ENCODE results near the gene CHRNB4.

The CHRNB4 gene

GRCh38 chr15:78682693-78683410 is 41.8 kb upstream of the CHRNB4 start:
- no peak for TF ChIP-seq CTCF (IDR thresholded peaks at IDR 0.05; ENCODE audit: low read depth, low read length, missing control alignments)
- DNase-seq (ENCODE audit: extremely low read depth, low read depth) = no peak
- H3K4me3 ChIP-seq (replicated peaks; ENCODE audit: low read depth, low read length) = no peak overlapping the region

GRCh38 chr15:78682004-78682651 is 41.1 kb upstream of the CHRNB4 start:
- H3K4me3 ChIP-seq (replicated peaks; ENCODE audit: low read depth, low read length) = no peak overlapping the region
- no peak for TF ChIP-seq CTCF (IDR thresholded peaks at IDR 0.05; ENCODE audit: low read depth, low read length, missing control alignments)
- no peak for DNase-seq (ENCODE audit: extremely low read depth, low read depth)

DNA sequence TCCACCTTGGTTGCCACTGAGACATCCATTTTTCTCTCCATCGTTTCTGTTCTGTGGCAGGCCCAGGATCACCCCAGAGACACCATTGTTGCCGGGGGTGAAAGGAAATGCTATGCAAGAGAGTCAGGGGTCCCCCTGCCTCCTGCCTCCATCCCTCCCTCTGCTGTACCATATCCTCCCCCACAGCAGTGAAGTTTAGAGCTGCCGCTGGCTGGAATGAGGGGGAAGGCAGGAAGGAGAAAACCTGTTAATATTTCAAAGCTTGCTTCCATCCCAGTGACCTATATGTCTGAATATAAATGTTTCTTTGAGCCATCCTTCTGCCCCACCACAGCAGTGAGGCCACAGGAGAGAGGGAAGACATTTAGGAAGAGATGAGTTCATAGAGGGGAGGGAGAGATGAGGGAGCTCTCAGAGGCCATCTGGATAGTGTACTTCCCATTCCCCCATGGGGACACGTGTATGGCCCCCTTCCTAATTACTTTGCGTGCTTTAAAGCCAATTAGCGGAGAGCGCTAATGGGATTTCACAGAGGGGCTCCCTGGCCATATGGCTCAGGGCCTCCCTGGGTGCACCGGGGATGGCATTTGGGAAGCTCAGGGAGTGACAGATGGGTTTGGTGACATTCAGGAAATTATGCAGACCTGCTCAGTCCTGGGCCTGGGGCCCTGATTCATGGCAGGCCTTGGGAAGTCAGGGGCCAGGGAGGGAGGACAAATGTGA is 40.4 kb upstream of the CHRNB4 start:
- DNase-seq (ENCODE audit: extremely low read depth, low read depth) = no peak
- no peak overlapping the region for H3K4me3 ChIP-seq (replicated peaks; ENCODE audit: low read depth, low read length)
- TF ChIP-seq CTCF (IDR thresholded peaks at IDR 0.05; ENCODE audit: low read depth, low read length, missing control alignments) = no peak

DNA sequence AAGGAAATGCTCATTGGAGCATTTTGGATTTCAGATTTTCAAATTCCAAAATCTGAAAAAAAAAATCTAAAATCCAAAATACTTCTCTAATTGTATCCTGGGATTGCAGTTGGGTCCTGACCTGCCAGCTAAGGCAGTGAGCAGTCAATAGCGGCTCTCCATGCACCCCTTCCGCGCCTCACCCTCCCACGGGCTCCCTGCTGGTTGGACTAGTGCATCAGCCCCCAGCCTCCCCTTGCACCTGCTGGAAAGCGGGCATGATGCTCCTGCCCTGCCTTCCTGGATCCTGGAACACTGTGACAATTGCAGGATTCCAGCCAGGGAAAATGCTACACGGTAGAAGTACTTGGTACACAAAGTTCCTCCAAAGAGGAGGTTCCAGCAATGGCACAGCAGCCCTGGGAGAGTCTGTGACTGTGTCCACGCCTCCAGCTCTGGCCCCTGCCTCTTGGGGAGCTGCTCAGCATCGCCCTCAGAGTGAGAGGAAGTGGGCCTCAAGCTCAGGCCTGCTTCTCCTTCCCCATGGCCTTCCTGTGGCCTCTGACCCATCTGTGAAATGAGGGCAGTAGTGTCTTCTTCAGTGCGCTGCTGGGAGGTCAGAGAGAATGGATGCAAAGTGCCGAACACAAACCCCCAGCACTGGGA is 39.5 kb upstream of the CHRNB4 start:
- no peak for DNase-seq (ENCODE audit: extremely low read depth, low read depth)
- H3K4me3 ChIP-seq (replicated peaks; ENCODE audit: low read depth, low read length) = no peak overlapping the region
- no peak for TF ChIP-seq CTCF (IDR thresholded peaks at IDR 0.05; ENCODE audit: low read depth, low read length, missing control alignments)

GRCh38 chr15:78679089-78679511 is 38.1 kb upstream of the CHRNB4 start:
- TF ChIP-seq CTCF (IDR thresholded peaks at IDR 0.05; ENCODE audit: low read depth, low read length, missing control alignments) = no peak
- DNase-seq (ENCODE audit: extremely low read depth, low read depth) = no peak
- H3K4me3 ChIP-seq (replicated peaks; ENCODE audit: low read depth, low read length) = no peak overlapping the region

DNA sequence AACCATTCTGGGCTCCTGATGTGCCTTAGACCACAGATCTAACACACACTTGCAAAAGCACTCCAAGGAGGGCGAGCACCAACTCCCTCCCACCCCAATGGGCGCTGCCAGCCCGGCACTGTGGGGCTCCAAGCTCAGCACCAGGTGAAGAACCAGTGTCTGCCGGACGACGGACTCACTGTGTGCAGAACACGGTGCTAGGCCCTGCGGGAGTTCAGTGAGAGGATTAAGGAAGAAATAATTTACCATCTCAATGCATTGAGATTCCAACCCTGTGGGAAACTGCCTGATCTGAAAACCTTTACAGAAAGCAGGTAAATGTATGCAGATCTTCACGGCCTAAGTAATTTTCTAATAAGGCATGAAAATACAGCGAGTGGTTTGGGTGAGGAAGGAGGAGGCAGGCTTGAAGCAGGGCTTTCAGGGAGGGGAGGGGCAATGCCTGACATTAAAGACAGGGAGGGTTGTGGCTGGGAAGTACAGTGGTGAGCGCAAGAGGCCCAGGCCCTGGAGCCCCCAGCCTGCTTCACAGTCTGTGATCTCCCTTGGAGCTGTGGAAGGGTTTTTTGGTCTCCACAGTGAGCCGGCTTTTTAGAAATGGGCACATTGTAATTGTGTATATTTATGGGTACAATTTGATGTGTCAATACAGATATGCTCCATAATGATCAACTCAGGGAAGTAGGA is 35.6 kb upstream of the CHRNB4 start:
- TF ChIP-seq CTCF (IDR thresholded peaks at IDR 0.05; ENCODE audit: low read depth, low read length, missing control alignments) = no peak
- DNase-seq (ENCODE audit: extremely low read depth, low read depth) = no peak

More for the DNA sequence above, 35.6 kb upstream of the CHRNB4 start:
- no peak overlapping the region for H3K4me3 ChIP-seq (replicated peaks; ENCODE audit: low read depth, low read length)

Measured in HFF-Myc (cell line).